Neural crest cell (in vitro differentiated cells): Measurements from ENCODE around the gene KCNK18. TPM values are rescaled to one million over a fixed set of nuclear protein-coding genes. Genes with fewer than 3 reads are reported as not detected.

ENCODE experiments used
- DNase-seq: peaks from one replicate; pipeline ENCODE4 v3.0.0; 2021; ENCODE audit warnings: low read depth, mixed read lengths, low spot score
- H3K27ac Mint-ChIP-seq: one replicate; pipeline ENCODE4 v1.8.0; 2021; ENCODE audit warnings: mild to moderate bottlenecking, mixed read lengths; ENCODE audit not compliant: unreplicated experiment
- H3K27me3 Mint-ChIP-seq: 2 replicates; pipeline ENCODE4 v1.8.0; 2021; ENCODE audit warnings: low read depth, mild to moderate bottlenecking, mixed read lengths
- H3K36me3 Mint-ChIP-seq: 2 replicates; pipeline ENCODE4 v1.8.0; 2021; ENCODE audit warnings: low read depth, mild to moderate bottlenecking, mixed read lengths
- H3K4me1 Mint-ChIP-seq: 2 replicates; pipeline ENCODE4 v1.8.0; 2021; ENCODE audit warnings: mixed read lengths
- H3K4me3 Mint-ChIP-seq: one replicate; pipeline ENCODE4 v1.8.0; 2021; ENCODE audit warnings: mild to moderate bottlenecking, mixed read lengths
- H3K9me3 Mint-ChIP-seq: 2 replicates; pipeline ENCODE4 v1.8.0; 2021; ENCODE audit warnings: mixed read lengths
- CTCF ChIP-seq: fragments of 200-600 bp; sonication (generic); conservative IDR thresholded peaks from 2 replicates; pipeline ENCODE4 v1.5.0; 2021; ENCODE audit warnings: antibody characterized with exemption, mild to moderate bottlenecking
- total RNA-seq: library from RNA; stranded (reverse); gene quantifications from 2 replicates; pipeline ENCODE4 v1.2.1, GENCODE V29; 2021

Gene KCNK18
- total RNA-seq, 1 donor from 2014 or later, result not detected

- H3K9me3 Mint-ChIP-seq, result no peaks in the 10 kb centered on the region
- peak within 1 kb of the TSS; percentile 29 for H3K4me3 Mint-ChIP-seq
- no peak for TF ChIP-seq CTCF
- no peaks in the 10 kb centered on the region for H3K4me1 Mint-ChIP-seq
- H3K36me3 Mint-ChIP-seq, result no peaks in the 10 kb centered on the region
- no peak for DNase-seq
- H3K27me3 Mint-ChIP-seq, result peaks cover 88% of the 10 kb centered on the region
- H3K27ac Mint-ChIP-seq, result no peak within 1 kb of the TSS
Observed at GRCh38 chr10:117240621-117241529, 43.6 kb downstream of the KCNK18 start, which contains the start of gene SLC18A2. Gene SLC18A2 (plus strand): TSS chr10:117241114. CDS start chr10:117241694, 580 bp downstream.

- no peaks in the 10 kb centered on the region for H3K4me1 Mint-ChIP-seq
- DNase-seq, result no peak
- no peak overlapping the region for H3K27ac Mint-ChIP-seq
- H3K4me3 Mint-ChIP-seq, result peak overlapping the region; percentile 29
- H3K27me3 Mint-ChIP-seq, result peaks cover 83% of the 10 kb centered on the region
- no peaks in the 10 kb centered on the region for H3K9me3 Mint-ChIP-seq
- H3K36me3 Mint-ChIP-seq, result no peaks in the 10 kb centered on the region
- no peak for TF ChIP-seq CTCF
Observed at GRCh38 chr10:117241541-117242462, 44.5 kb downstream of the KCNK18 start.

- no peak overlapping the region for H3K4me3 Mint-ChIP-seq
- H3K4me1 Mint-ChIP-seq, result no peaks in the 10 kb centered on the region
Observed at GRCh38 chr10:117242463-117242832, 45.2 kb downstream of the KCNK18 start.

GRCh38 chr10:117246997-117247671 is 49.8 kb downstream of the KCNK18 start:
- Mint-ChIP-seq H3K27me3 (peaks cover 62% of the 10 kb centered on the region), H3K9me3 (no peaks in the 10 kb centered on the region), H3K27ac (no peak overlapping the region), H3K4me3 (no peak overlapping the region), H3K36me3 (no peaks in the 10 kb centered on the region), H3K4me1 (peaks cover 17% of the 10 kb centered on the region)
- no peak for TF ChIP-seq CTCF
- no peak for DNase-seq

More at GRCh38 chr10:117242463-117242832, 45.2 kb downstream of the KCNK18 start:
- no peak for DNase-seq
- Mint-ChIP-seq H3K27ac (no peak overlapping the region), H3K27me3 (peaks cover 79% of the 10 kb centered on the region), H3K36me3 (no peaks in the 10 kb centered on the region), H3K9me3 (no peaks in the 10 kb centered on the region)
- no peak for TF ChIP-seq CTCF
